Naive B cell (primary cell): ENCODE results near the gene GCNA. TPM values are rescaled to one million over a fixed set of nuclear protein-coding genes. Genes with fewer than 3 reads are reported as not detected.
"Not testable (repeated sequence)": the region's sequence is repeated elsewhere in the genome, so short reads cannot be mapped to it uniquely, and the experiment has no call there.

Experiments used
- ATAC-seq, 2 donors: fragments of 150-1000 bp; cut with Tn5 transposase; 2 replicates each; pipeline ENCODE4 v1.10.0; 2021; ENCODE audit warnings: low read depth in 2 of 2, mild to moderate bottlenecking in 2 of 2, moderate library complexity in 2 of 2
- DNase-seq: peaks from one replicate; pipeline ENCODE4 v3.0.0; 2022
- H3K27ac Mint-ChIP-seq, 6 donors: one replicate each; pipeline ENCODE4 v1.8.0; 2020 to 2022; ENCODE audit warnings: mild to moderate bottlenecking in 6 of 6, mixed read lengths in 6 of 6, moderate library complexity in 5 of 6, inconsistent platforms in 2 of 6
- H3K27me3 Mint-ChIP-seq, 3 donors: one replicate each; pipeline ENCODE4 v1.8.0; 2021 to 2022; ENCODE audit warnings: mixed read lengths in 3 of 3, mild to moderate bottlenecking in 1 of 3
- H3K36me3 Mint-ChIP-seq, 2 donors: one replicate each; pipeline ENCODE4 v1.8.0; 2020 to 2022; ENCODE audit warnings: mixed read lengths in 2 of 2, inconsistent platforms in 1 of 2, mild to moderate bottlenecking in 1 of 2
- H3K4me1 Mint-ChIP-seq, 3 donors: one replicate each; pipeline ENCODE4 v1.8.0; 2020 to 2022; ENCODE audit warnings: mixed read lengths in 3 of 3, inconsistent platforms in 1 of 3, mild to moderate bottlenecking in 1 of 3, moderate library complexity in 1 of 3
- H3K4me3 Mint-ChIP-seq, 8 donors: one replicate each; pipeline ENCODE4 v1.8.0; 2020 to 2022; ENCODE audit warnings: mild to moderate bottlenecking in 8 of 8, mixed read lengths in 8 of 8, moderate library complexity in 8 of 8, inconsistent platforms in 2 of 8
- H3K9me3 Mint-ChIP-seq, 7 donors: one replicate each; pipeline ENCODE4 v1.8.0; 2020 to 2022; ENCODE audit warnings: mixed read lengths in 7 of 7, mild to moderate bottlenecking in 5 of 7, inconsistent platforms in 2 of 7, moderate library complexity in 1 of 7
- polyA plus RNA-seq, 6 donors: library from polyadenylated mRNA; unstranded; fragments of 300-500 nt; fragmentation: Illumina TruSeq; gene quantifications; one replicate each; pipeline ENCODE4 v1.2.3, GENCODE V29; 2021; ENCODE audit warnings: low read depth in 6 of 6

Gene GCNA
- polyA plus RNA-seq, 6 donors from 2014 or later: 0.16 to 0.52 (median 0.19) TPM; not detected in 3

DNA sequence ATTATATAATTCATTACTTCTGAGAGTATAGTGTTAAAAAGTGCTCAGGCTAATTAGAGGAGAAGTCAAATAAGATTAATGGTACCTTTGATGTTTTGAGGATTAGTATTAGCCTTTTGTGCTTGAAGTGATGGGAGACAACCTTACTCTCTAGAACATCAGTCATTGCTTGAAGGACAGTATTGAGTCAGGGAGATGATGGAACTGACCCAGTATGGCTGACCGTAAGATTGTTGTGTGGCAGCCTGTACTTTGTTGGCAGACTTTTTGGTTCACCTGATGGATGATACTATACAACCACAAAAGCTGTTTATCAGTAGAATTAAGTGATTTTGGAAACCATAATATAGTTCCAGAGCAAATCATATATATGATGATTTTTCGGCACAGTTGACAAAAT is 35.4 kb upstream of the GCNA start:
- DNase-seq (no peak), ATAC-seq (no peak)
- H3K4me3 Mint-ChIP-seq: no peak overlapping the region
- no peaks in the 10 kb centered on the region for H3K36me3 Mint-ChIP-seq
- H3K27ac Mint-ChIP-seq: no peak overlapping the region
- no peaks in the 10 kb centered on the region for H3K9me3 Mint-ChIP-seq
- H3K27me3 Mint-ChIP-seq: no peaks in the 10 kb centered on the region
- H3K4me1 Mint-ChIP-seq: peaks cover 14 to 26% (median 26%) of the 10 kb centered on the region in 3 donors

DNA sequence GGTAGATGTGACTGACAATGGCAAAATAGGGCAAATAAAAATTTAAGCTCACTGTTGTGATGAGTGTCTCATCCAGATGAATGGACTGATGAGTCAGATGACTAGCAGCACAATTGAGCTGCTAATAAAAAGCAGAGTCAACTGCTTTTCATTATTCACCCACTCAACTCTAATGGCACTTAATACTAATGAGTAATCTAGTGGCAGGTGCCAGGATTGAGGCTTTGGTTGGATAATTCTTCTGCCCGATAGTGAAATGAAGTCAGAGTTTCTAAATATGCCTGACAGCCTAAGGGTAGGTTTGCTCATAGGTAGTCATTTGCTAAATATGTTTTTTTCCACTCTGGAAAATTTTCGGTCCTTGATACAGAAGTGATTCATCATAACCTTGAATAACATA is 34.9 kb upstream of the GCNA start:
- ATAC-seq (no peak), DNase-seq (no peak)
- Mint-ChIP-seq H3K27ac (peak overlapping the region in 1 of 6 donors; percentile 29), H3K4me3 (no peak overlapping the region), H3K9me3 (no peaks in the 10 kb centered on the region), H3K27me3 (no peaks in the 10 kb centered on the region), H3K36me3 (no peaks in the 10 kb centered on the region), H3K4me1 (peaks cover 14 to 26% (median 25%) of the 10 kb centered on the region in 3 donors)

DNA sequence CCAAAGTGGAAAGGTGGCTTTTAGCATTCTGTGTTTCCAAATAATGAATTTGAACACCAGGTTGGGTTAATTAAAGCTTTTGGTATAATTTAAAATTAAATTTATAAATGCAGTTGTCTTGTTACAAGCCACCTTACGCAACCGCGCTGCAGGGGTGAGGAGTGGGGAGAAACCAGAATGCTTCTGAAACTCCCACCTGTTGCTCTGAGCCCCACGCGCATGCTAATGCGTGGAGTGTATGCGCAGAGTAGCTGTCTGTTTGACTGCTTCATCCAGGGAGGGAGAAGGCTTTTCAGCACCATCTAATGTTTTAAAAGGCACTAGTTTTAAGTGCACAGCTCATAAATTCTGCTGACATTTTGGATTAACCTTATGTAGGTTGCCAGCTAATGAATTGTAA is 32.9 kb upstream of the GCNA start:
- H3K36me3 Mint-ChIP-seq: no peaks in the 10 kb centered on the region
- DNase-seq: no peak
- no peaks in the 10 kb centered on the region for H3K9me3 Mint-ChIP-seq
- no peaks in the 10 kb centered on the region for H3K27me3 Mint-ChIP-seq
- peak overlapping the region in 2 of 6 donors; percentile 7 to 31 for H3K27ac Mint-ChIP-seq
- H3K4me3 Mint-ChIP-seq: peak overlapping the region in 1 of 8 donors; percentile 10
- ATAC-seq: no peak
- H3K4me1 Mint-ChIP-seq: peaks cover 12 to 21% (median 14%) of the 10 kb centered on the region in 3 donors

DNA sequence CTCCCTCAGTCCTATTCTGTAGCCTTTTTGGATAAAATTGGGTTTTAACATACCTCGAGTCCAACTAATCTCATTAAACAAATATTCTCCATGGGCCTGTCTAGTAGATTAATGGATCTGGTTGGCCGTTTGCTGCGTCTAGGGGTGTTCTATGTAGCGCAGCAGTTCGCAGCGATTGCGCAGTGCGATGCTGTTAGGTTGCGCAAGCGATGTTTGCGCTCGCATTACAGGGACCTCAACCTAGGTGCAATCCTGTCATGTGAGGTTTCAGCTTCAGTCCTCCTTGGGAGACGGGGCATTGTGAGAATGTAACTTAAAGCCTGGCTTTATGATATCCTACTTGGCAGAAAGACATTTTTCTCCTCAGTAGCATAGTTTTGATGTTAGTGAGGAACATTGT is 31.4 kb upstream of the GCNA start:
- Mint-ChIP-seq H3K36me3 (no peaks in the 10 kb centered on the region), H3K27me3 (no peaks in the 10 kb centered on the region), H3K27ac (no peak overlapping the region), H3K9me3 (no peaks in the 10 kb centered on the region), H3K4me1 (peaks cover 5 to 9% (median 7%) of the 10 kb centered on the region in 3 donors), H3K4me3 (no peak overlapping the region)
- ATAC-seq (no peak), DNase-seq (no peak)

DNA sequence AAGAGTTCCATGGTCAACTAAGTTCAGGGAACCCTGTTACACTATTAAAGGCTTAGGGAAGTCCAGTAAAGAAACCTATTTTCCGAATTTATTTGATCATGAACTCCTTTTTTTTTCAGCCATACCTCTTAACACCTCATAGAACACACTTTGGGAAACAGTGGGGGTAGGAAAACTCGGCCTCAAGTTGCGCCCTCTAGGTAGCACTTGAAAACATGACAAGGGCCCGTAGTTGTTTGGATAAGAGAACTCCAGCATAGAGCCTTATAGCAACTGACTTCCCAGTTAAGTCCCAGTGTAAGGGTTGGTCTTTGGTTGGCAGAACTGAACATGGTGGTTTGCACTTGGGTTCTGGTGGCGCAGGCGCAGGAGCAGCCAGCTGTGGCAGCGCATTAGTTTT is 30.9 kb upstream of the GCNA start:
- DNase-seq: no peak
- H3K27me3 Mint-ChIP-seq: no peaks in the 10 kb centered on the region
- H3K9me3 Mint-ChIP-seq: no peaks in the 10 kb centered on the region
- no peak overlapping the region for H3K4me3 Mint-ChIP-seq
- no peaks in the 10 kb centered on the region for H3K36me3 Mint-ChIP-seq
- H3K27ac Mint-ChIP-seq: no peak overlapping the region
- ATAC-seq: no peak
- H3K4me1 Mint-ChIP-seq: peaks cover 1 to 7% (median 5%) of the 10 kb centered on the region in 3 donors

DNA sequence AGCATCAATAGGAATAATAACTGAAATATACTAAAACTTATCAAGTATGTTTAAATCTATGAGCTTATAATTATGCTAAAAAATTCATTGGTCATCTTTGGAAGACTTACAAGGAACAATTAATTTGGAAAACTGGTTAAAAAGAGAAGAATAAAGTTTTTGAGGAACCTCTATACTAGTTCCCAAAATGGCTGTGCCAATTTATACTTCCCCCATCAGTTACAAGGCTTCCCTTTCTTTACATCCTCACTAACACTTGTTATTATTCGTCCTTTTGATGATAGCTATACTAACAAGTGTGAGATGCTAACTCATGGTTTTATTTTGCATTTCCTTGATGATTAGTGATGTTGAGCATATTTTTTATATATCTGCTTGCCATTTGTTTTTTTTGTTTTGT is 28.3 kb upstream of the GCNA start:
- ATAC-seq (no peak), DNase-seq (no peak)
- H3K4me1 Mint-ChIP-seq: peaks cover 0 to 4% (median 0%) of the 10 kb centered on the region in 3 donors
- no peak overlapping the region for H3K27ac Mint-ChIP-seq
- H3K9me3 Mint-ChIP-seq: no peaks in the 10 kb centered on the region
- H3K27me3 Mint-ChIP-seq: no peaks in the 10 kb centered on the region
- H3K4me3 Mint-ChIP-seq: no peak overlapping the region
- no peaks in the 10 kb centered on the region for H3K36me3 Mint-ChIP-seq

DNA sequence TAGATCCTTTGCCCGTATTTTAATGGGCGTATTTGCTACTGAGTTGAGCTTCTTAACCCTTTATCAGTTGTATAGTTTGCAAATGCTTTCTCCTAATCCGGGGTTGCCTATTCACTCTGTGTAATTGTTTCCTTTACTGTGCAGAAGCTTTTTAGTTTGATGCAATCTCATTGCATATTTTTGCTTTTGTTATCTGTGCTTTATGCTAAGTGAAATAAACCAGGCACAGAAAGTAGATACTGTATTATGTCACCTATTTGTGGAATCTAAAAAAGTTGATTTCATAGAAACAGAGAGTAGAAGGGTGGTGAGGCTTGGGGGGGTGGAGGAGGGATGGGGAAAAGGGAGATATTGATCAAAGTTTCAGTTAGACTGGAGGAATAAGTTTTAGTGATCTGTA is 27.7 kb upstream of the GCNA start:
- Mint-ChIP-seq H3K9me3 (no peaks in the 10 kb centered on the region), H3K4me1 (peaks cover 0 to 4% (median 0%) of the 10 kb centered on the region in 3 donors), H3K27ac (no peak overlapping the region), H3K36me3 (no peaks in the 10 kb centered on the region), H3K27me3 (no peaks in the 10 kb centered on the region), H3K4me3 (no peak overlapping the region)
- no peak for ATAC-seq
- DNase-seq: no peak

DNA sequence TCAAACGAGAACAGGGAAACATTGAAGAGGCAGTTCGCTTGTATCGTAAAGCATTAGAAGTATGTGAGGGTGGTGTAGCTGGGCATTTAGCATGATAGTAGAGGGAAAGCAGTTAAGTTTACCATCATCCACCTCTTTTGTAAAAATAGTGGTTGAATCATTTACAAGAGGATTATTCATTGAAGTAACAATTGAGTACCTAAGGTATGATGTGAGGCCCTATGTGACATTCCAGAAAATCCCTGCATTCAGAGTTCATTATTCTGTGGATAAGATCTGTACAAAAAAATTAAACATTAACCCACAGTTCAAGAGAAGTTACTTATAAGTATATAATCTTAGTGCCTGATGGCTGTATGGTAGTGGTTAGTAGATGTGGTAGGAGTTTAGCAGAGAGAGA is 22.2 kb upstream of the GCNA start:
- Mint-ChIP-seq H3K9me3 (peaks cover 0 to 2% (median 0%) of the 10 kb centered on the region in 7 donors), H3K27me3 (no peaks in the 10 kb centered on the region), H3K4me3 (no peak overlapping the region), H3K4me1 (no peaks in the 10 kb centered on the region), H3K27ac (no peak overlapping the region), H3K36me3 (peaks cover 0 to 4% of the 10 kb centered on the region in 2 donors)
- no peak for ATAC-seq
- DNase-seq: no peak

DNA sequence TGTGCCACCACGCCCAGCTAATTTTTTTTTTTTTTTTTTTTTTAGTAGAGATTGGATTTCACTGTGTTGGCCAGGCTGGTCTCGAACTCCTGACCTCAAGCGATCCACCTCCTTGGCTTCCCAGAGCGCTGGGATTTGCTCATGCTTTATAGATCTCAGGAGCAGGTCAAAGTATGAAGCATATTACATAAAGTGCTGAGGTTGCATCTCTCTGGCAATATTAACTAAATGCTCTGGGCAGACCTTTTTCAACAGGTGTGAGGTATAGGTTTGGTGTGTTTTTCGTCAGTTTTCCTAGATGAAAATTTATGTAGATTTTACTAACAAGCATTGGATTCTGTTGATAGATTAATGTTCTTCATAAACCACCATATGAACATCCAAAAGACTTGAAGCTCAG is 19.3 kb upstream of the GCNA start:
- ATAC-seq (no peak), DNase-seq (no peak)
- no peak overlapping the region for H3K27ac Mint-ChIP-seq
- H3K4me3 Mint-ChIP-seq: no peak overlapping the region
- H3K27me3 Mint-ChIP-seq: no peaks in the 10 kb centered on the region
- peaks cover 4 to 8% of the 10 kb centered on the region in 2 donors for H3K36me3 Mint-ChIP-seq
- peaks cover 0 to 2% (median 0%) of the 10 kb centered on the region in 7 donors for H3K9me3 Mint-ChIP-seq
- no peaks in the 10 kb centered on the region for H3K4me1 Mint-ChIP-seq

DNA sequence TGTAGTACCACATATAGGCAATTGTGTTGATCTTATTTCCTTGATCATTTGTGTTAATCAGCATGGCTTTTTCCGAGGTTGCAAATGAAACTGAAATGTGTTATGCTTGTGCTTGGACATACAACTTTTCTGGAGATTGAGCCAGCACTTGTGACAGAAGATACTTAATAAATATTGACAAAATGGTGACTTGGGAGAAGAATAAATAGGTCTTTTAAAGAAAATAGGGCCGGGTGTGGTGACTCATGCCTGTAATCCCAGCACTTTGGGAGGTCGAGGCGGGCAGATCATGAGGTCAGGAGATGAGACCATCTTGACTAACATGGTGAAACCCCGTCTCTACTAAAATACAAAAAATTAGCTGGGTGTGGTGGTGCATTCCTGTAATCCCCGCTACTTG is 18.5 kb upstream of the GCNA start:
- not testable (repeated sequence) for DNase-seq, H3K4me1 Mint-ChIP-seq, H3K9me3 Mint-ChIP-seq, H3K4me3 Mint-ChIP-seq, ATAC-seq, H3K27me3 Mint-ChIP-seq
- Mint-ChIP-seq H3K36me3 (peaks cover 4 to 10% of the 10 kb centered on the region in 2 donors), H3K27ac (peak overlapping the region in 1 of 6 donors; percentile 66)

DNA sequence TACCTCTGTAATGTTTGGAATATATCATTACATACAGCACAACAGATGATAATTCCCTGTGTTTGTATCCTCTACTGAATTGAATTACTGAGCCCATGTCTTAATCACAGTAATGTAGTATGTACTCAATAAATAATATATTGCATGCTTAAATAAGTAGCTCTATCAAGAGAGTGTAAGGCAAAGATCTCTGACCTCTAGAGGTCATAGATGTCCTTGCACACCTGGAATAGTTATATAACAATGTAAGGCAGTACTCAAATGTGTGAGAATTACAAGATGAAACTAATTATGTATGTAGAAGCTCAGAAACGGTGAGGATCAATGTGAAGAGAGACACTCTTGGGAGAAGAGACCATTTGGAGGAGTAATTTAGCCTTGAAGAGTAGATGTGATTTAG is 14.3 kb upstream of the GCNA start:
- Mint-ChIP-seq H3K36me3 (peaks cover 0 to 10% of the 10 kb centered on the region in 2 donors), H3K27ac (peak overlapping the region in 1 of 6 donors; percentile 25), H3K4me1 (no peaks in the 10 kb centered on the region), H3K4me3 (no peak overlapping the region), H3K9me3 (no peaks in the 10 kb centered on the region), H3K27me3 (no peaks in the 10 kb centered on the region)
- DNase-seq: no peak
- ATAC-seq: no peak

DNA sequence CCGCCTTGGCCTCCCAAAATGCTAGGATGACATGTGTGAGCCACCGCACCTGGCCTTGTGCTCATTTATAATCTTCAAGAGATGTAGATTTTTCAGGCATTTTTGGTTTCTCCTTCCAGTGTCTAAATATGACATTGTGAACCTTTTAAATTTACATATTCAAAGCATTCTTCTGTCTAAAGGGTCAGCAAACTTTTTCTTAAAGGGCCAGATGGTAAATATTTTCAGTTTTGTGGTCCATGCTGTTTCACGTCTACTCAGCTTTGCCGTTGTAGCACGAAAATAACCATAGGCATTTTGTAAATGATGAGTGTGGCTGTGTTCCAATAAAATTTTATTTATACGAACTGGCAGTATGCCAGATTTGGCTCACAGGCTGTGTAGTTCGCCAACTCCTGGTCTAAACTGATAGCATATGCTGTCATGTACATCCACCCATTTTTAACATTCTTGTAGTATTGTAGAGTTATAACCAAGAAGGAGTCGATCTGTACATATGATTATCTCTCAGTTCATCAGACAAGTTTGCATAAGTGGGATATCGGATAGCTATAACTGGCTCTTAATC is 12.7 kb upstream of the GCNA start:
- ATAC-seq (no peak), DNase-seq (no peak)
- no peak overlapping the region for H3K27ac Mint-ChIP-seq
- no peaks in the 10 kb centered on the region for H3K9me3 Mint-ChIP-seq
- no peaks in the 10 kb centered on the region for H3K4me1 Mint-ChIP-seq
- H3K4me3 Mint-ChIP-seq: no peak overlapping the region
- H3K27me3 Mint-ChIP-seq: no peaks in the 10 kb centered on the region
- H3K36me3 Mint-ChIP-seq: peaks cover 0 to 10% of the 10 kb centered on the region in 2 donors

DNA sequence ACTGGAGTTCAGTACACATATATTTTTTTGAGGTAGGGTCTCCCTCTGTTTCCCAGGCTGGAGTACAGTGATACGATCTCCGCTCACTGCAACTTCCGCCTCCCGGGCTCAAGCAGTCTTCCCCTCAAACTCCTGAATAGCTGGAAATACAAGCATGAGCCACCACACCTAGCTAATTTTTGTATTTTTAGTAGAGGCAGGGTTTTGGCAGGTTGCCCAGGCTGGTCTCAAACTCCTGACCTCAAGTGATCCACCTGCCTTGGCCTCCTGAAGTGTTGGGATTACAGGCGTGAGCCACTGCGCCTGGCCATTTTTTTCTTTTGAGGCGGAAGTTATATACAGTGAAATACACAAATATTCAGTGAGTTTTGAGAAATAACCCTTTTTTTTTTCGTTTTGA is 6.8 kb upstream of the GCNA start:
- not testable (repeated sequence) for H3K36me3 Mint-ChIP-seq, H3K27me3 Mint-ChIP-seq, H3K9me3 Mint-ChIP-seq, H3K4me1 Mint-ChIP-seq, H3K4me3 Mint-ChIP-seq, DNase-seq, ATAC-seq
- peak overlapping the region in 1 of 6 donors; percentile 58 for H3K27ac Mint-ChIP-seq

DNA sequence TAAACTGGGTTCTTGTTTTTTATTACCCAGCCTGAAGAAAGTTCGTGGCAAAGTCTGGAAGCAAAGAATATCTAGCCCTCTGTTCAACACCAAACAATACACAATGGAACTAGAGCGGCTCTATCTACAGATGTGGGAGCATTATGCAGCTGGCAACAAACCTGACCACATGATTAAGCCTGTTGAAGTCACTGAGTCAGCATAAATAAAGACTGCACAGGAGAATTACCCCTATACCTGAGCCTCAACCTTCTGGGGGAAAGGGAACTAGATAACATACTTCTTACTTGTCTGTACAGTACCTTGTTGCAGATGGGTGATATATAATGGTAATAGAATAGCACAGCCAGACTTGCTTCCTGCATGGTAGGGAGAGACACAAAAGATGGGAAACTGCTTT is 4.6 kb upstream of the GCNA start:
- H3K27ac Mint-ChIP-seq: no peak overlapping the region
- H3K4me3 Mint-ChIP-seq: no peak overlapping the region
- no peak for DNase-seq
- H3K27me3 Mint-ChIP-seq: no peaks in the 10 kb centered on the region
- H3K4me1 Mint-ChIP-seq: peaks cover 0 to 4% (median 0%) of the 10 kb centered on the region in 3 donors
- no peaks in the 10 kb centered on the region for H3K36me3 Mint-ChIP-seq
- ATAC-seq: no peak
- H3K9me3 Mint-ChIP-seq: no peaks in the 10 kb centered on the region

DNA sequence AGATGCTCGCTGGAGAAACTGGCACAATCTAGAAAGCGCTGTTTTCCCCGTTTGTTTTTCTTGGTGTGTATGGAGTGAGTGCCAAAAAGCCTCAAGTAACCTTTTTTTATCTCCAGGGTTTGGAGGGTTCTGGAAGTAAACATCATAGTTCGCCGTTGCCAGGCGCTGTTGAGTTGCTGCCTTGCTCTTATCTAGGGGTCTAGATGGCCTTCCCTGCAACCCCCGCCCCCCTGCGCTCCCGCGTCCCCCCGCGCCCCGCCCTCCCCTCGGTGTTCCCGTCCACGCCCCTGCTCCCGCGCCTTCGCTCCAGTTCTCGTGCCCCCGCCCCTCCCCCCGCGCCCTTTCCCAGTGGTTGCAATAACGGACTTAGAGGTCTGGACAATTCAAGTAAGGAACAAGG is 555 bp upstream of the GCNA start:
- Mint-ChIP-seq H3K27ac (peak overlapping the region in 1 of 6 donors; percentile 47), H3K27me3 (no peaks in the 10 kb centered on the region), H3K9me3 (no peaks in the 10 kb centered on the region), H3K4me3 (no peak overlapping the region), H3K4me1 (peaks cover 0 to 9% (median 0%) of the 10 kb centered on the region in 3 donors), H3K36me3 (no peaks in the 10 kb centered on the region)
- no peak for DNase-seq
- ATAC-seq: no peak
